GM12878 (cell line): ENCODE results near the gene HNF4A. TPM values are rescaled to one million over a fixed set of nuclear protein-coding genes. Genes with fewer than 3 reads are reported as not detected.
"Not testable (repeated sequence)": the region's sequence is repeated elsewhere in the genome, so short reads cannot be mapped to it uniquely, and the experiment has no call there.

Experiments used
- ATAC-seq: fragments of 200-7000 bp; cut with Tn5 transposase; 3 replicates; pipeline ENCODE4 v1.9.1; 2020; ENCODE audit warnings: mild to moderate bottlenecking, moderate library complexity
- BruUV-seq: library from RNA; stranded (reverse); fragments of 400-500 nt; replicated peaks from 2 replicates; lab custom pipeline; 2021; lab: Mats Ljungman, UMichigan
- CTCF ChIA-PET: fragments of 300-600 bp; sonication (Branson Sonifier 250); formaldehyde crosslinking; extraction: SDS; loops from one replicate; lab custom pipeline; 2021; ENCODE audit warnings: inconsistent platforms; lab: Yijun Ruan, JAX
- POLR2A ChIA-PET: fragments of 350-600 bp; formaldehyde crosslinking; extraction: SDS; loops from one replicate; lab custom pipeline; 2021; ENCODE audit warnings: inconsistent platforms; lab: Charles Lee
- RAD21 ChIA-PET: fragments of 300-600 bp; sonication (Branson Sonifier 250); formaldehyde crosslinking; loops from one replicate; lab custom pipeline; 2023; ENCODE audit warnings: antibody characterized with exemption; ENCODE audit not compliant: unreplicated experiment; lab: Charles Lee
- SMC1A ChIA-PET: fragments of 300-600 bp; sonication (Branson Sonifier 250); formaldehyde crosslinking; loops from one replicate; lab custom pipeline; 2023; ENCODE audit not compliant: unreplicated experiment, uncharacterized antibody; lab: Charles Lee
- DNase-seq: peaks from one replicate; pipeline ENCODE4 v3.0.0-alpha.2; 2011; ENCODE audit warnings: low read depth, low spot score
- FAIRE-seq: peaks from 3 replicates; lab custom pipeline; 2011; peaks lifted over from hg19 to GRCh38; lab: Jason Lieb, UNC
- H2AFZ ChIP-seq: 2 replicates; pipeline ENCODE4 v1.6.0; 2011; ENCODE audit warnings: low read depth, low read length, control low read depth; ENCODE audit not compliant: control insufficient read depth
- H3K27ac ChIP-seq: 2 replicates; pipeline ENCODE4 v1.5.1; 2011; ENCODE audit warnings: control low read depth; ENCODE audit not compliant: control insufficient read depth, insufficient read depth
- H3K27me3 ChIP-seq, 2 experiments: replicated peaks in 1 of 2; 2 replicates each; pipeline versions ENCODE4 v1.6.0 to v1.6.1; 2011; ENCODE audit warnings: low read length in 1 of 2; ENCODE audit not compliant: control insufficient read depth in 2 of 2, insufficient read depth in 2 of 2
- H3K36me3 ChIP-seq, 2 experiments: 2 replicates each; pipeline ENCODE4 v1.5.1; 2011; ENCODE audit warnings: low read length in 1 of 2; ENCODE audit not compliant: control insufficient read depth in 2 of 2, insufficient read depth in 2 of 2
- H3K4me1 ChIP-seq: 2 replicates; pipeline ENCODE4 v1.6.1; 2011; ENCODE audit warnings: mild to moderate bottlenecking, low read length, moderate library complexity, mixed read lengths; ENCODE audit not compliant: control insufficient read depth, insufficient read depth
- H3K4me2 ChIP-seq: 2 replicates; pipeline ENCODE4 v1.6.0; 2011; ENCODE audit warnings: control low read depth; ENCODE audit not compliant: control insufficient read depth, insufficient read depth
- H3K4me3 ChIP-seq: fragments of 200-600 bp; sonication (generic); 2 replicates; pipeline ENCODE4 v1.5.1; 2016
- H3K79me2 ChIP-seq: 2 replicates; pipeline ENCODE4 v1.6.0; 2011; ENCODE audit warnings: low read length; ENCODE audit not compliant: control insufficient read depth, insufficient read depth
- H3K9ac ChIP-seq: 2 replicates; pipeline ENCODE4 v1.8.0; 2011; ENCODE audit warnings: low read length, control low read depth, mixed read lengths; ENCODE audit not compliant: control insufficient read depth, insufficient read depth
- H3K9me3 ChIP-seq: replicated peaks from 3 replicates; pipeline ENCODE4 v1.5.1; 2011; ENCODE audit warnings: mild to moderate bottlenecking, low read length; ENCODE audit not compliant: control insufficient read depth, insufficient read depth
- H4K20me1 ChIP-seq: 2 replicates; pipeline ENCODE4 v1.6.0; 2011; ENCODE audit not compliant: control insufficient read depth, insufficient read depth
- BCL3 ChIP-seq: IDR thresholded peaks from 2 replicates; pipeline ENCODE4 v1.6.1; 2011; ENCODE audit warnings: borderline replicate concordance, low read depth, mild to moderate bottlenecking, moderate library complexity, low read length; ENCODE audit not compliant: insufficient read depth, poor library complexity, severe bottlenecking
- ETV6 ChIP-seq, 2 experiments: fragments of 450-650 bp in 1 of 2; IDR thresholded peaks in 1 of 2; conservative IDR thresholded peaks in 1 of 2; 2 replicates each; pipeline ENCODE4 v1.6.1; 2014; ENCODE audit warnings: antibody characterized with exemption in 1 of 2, borderline replicate concordance in 1 of 2, low read depth in 1 of 2, mild to moderate bottlenecking in 1 of 2, moderate library complexity in 1 of 2
- IRF3 ChIP-seq: fragments of 450-650 bp; IDR thresholded peaks from 2 replicates; pipeline ENCODE4 v1.6.1; 2014; ENCODE audit warnings: mild to moderate bottlenecking
- KDM1A ChIP-seq: fragments of 200-600 bp; sonication (generic); IDR thresholded peaks from 2 replicates; pipeline ENCODE4 v1.6.1; 2016; ENCODE audit warnings: borderline replicate concordance
- RAD21 ChIP-seq: IDR thresholded peaks from 2 replicates; pipeline ENCODE4 v1.6.1; 2011; ENCODE audit warnings: mild to moderate bottlenecking, low read depth, low read length, moderate library complexity; ENCODE audit not compliant: insufficient read depth
- RCOR1 ChIP-seq: conservative IDR thresholded peaks from 2 replicates; pipeline ENCODE4 v1.6.1; 2012; ENCODE audit warnings: low read depth, low read length, improper control_type of control experiment
- RFX5 ChIP-seq: IDR thresholded peaks from 2 replicates; pipeline ENCODE4 v1.6.1; 2011; ENCODE audit warnings: low read depth, low read length, improper control_type of control experiment
- SMARCA5 ChIP-seq: fragments of 450-650 bp; IDR thresholded peaks from 2 replicates; pipeline ENCODE4 v1.6.1; 2017; ENCODE audit warnings: mild to moderate bottlenecking
- SREBF1 ChIP-seq: IDR thresholded peaks from 2 replicates; pipeline ENCODE4 v1.6.1; 2012; ENCODE audit warnings: mild to moderate bottlenecking, low read length
- SREBF2 ChIP-seq: IDR thresholded peaks from 2 replicates; pipeline ENCODE4 v1.6.1; 2012; ENCODE audit warnings: mild to moderate bottlenecking, low read length
- STAT1 ChIP-seq: fragments of 450-650 bp; conservative IDR thresholded peaks from 2 replicates; pipeline ENCODE4 v1.6.1; 2014; ENCODE audit warnings: antibody characterized with exemption, mild to moderate bottlenecking
- ZNF207 ChIP-seq: fragments of 450-650 bp; IDR thresholded peaks from 2 replicates; pipeline ENCODE4 v1.6.1; 2014; ENCODE audit warnings: antibody characterized with exemption, mild to moderate bottlenecking, borderline replicate concordance
- ZNF384 ChIP-seq: IDR thresholded peaks from 2 replicates; pipeline ENCODE4 v1.6.1; 2012; ENCODE audit warnings: low read depth, mild to moderate bottlenecking, low read length, improper control_type of control experiment, borderline replicate concordance
- ZSCAN29 ChIP-seq: fragments of 450-650 bp; IDR thresholded peaks from 2 replicates; pipeline ENCODE4 v1.6.1; 2017; ENCODE audit warnings: mild to moderate bottlenecking, moderate library complexity
- WGBS: methylation state at CpG from one replicate; pipeline ENCODE4 v1.1.6; 2016; ENCODE audit warnings: low lambda C conversion rate; ENCODE audit not compliant: insufficient replicate concordance, insufficient coverage; ENCODE audit errors: missing lambda C conversion rate; 5-methylcytosine and 5-hydroxymethylcytosine counted together
- in situ Hi-C: fragments of 300-500 bp; cut with MboI; formaldehyde crosslinking; loops from 9 replicates; pipeline ENCODE4 v1.14.3; 2018; ENCODE audit warnings: mixed read lengths
- intact Hi-C: fragments of 100-400 bp; cut with micrococcal nuclease; formaldehyde crosslinking; loops from one replicate; pipeline ENCODE4 v1.14.2; 2022; ENCODE audit not compliant: unreplicated experiment
- polyA plus RNA-seq, 11 experiments: library from polyadenylated mRNA; depleted of rRNA in 4 of 11; unstranded in 6 of 11; stranded (reverse) in 5 of 11; fragments of >200 nt; fragmentation: Nextera tagmentation in 4 of 11; fragmentation: Illumina TruSeq in 1 of 11; extraction: Ambion mirVana in 4 of 11; extraction: Trizol in 1 of 11; gene quantifications; 1 replicate in 1 of 11; 2 replicates in 10 of 11; pipeline versions ENCODE4 v1.2.1 to v1.2.3, GENCODE V29; 2011 to 2016; ENCODE audit warnings: inconsistent platforms in 2 of 11, missing spikeins in 2 of 11, low read depth in 1 of 11
- total RNA-seq, 4 experiments: library from RNA; depleted of rRNA in 3 of 4; stranded (reverse); fragments of >200 nt in 3 of 4; fragmentation: Illumina TruSeq in 1 of 4; extraction: Trizol in 1 of 4; gene quantifications; 2 replicates each; pipeline versions ENCODE4 v1.2.1 to v1.2.3, GENCODE V29; 2013 to 2021
- TF ChIP-seq, protein P1 (sequence below): IDR thresholded peaks from 2 replicates; pipeline ENCODE4 v1.6.1; 2012; ENCODE audit warnings: low read depth, low read length, improper control_type of control experiment

Gene HNF4A
- total and polyA plus RNA-seq, 10 of the 15 experiments (the other 5 are each of a cell fraction or from before 2014, with no cell fraction given), result 0.21 TPM; not detected in 9

GRCh38 chr20:44345941-44346340, 9.6 kb upstream of the HNF4A start:
- H3K4me1 ChIP-seq, RAD21 ChIA-PET, ATAC-seq, POLR2A ChIA-PET, H3K27ac ChIP-seq, in situ Hi-C loops, DNase-seq, FAIRE-seq, H3K79me2 ChIP-seq, BruUV-seq, H4K20me1 ChIP-seq, SMC1A ChIA-PET, H3K27me3 ChIP-seq, intact Hi-C loops, H3K4me2 ChIP-seq, H3K9ac ChIP-seq, H3K36me3 ChIP-seq, H3K9me3 ChIP-seq, H2AFZ ChIP-seq, H3K4me3 ChIP-seq: not testable (repeated sequence)
- CTCF ChIA-PET, result interaction anchor here (0.6 kb wide), 1 partner anchor 132 kb away, joined by 3 read pairs; no protein-coding TSS in a partner anchor
- WGBS, result 48% methylated on average over 10 of the region's 10 CpGs

DNA sequence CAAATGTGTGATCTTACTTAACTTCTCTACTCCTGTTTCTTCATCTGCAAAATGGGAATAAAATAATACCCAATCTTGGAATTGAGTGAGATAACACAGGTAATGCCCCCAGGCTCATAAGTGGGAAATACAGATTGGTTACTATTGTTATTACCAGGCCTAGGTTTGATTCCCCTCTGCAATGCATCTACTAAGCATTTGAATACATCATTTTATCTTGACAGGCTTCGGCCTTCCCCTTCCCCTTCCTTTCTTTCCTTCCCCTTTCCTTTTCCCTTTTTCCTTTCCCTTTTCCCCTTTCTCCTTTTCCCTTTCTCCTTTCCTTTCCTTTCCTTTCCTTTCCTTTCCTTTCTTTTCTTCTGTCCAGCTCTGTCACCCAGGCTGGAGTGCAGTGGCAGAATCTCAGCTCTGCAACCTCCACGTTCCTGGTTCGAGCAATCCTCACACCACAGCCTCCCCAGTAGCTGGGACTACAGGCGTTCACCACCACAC, 7.3 kb upstream of the HNF4A start:
- 16% methylated on average over 4 of the region's 4 CpGs for WGBS
- H3K4me1 ChIP-seq, result peaks cover 5% of the 10 kb centered on the region; the same call in 1 of the 2 replicates
- H3K79me2 ChIP-seq, result no peaks in the 10 kb centered on the region
- no TSS peak for BruUV-seq
- no peak overlapping the region for H3K4me2 ChIP-seq
- H3K27ac ChIP-seq, result no peak overlapping the region
- SMC1A ChIA-PET, result interaction anchor here (0.7 kb wide), 1 partner anchor 10 kb away, joined by 4 read pairs; no protein-coding TSS in a partner anchor
- POLR2A ChIA-PET, result no interaction called here
- H3K9ac ChIP-seq, result no peak overlapping the region
- no peaks in the 10 kb centered on the region for H3K9me3 ChIP-seq
- CTCF ChIA-PET, result no interaction called here
- no peak overlapping the region for H3K4me3 ChIP-seq
- RAD21 ChIA-PET, result no interaction called here
- in situ Hi-C loops (no loop called here), intact Hi-C loops (no loop called here)
- no peak for DNase-seq
- ATAC-seq, result no peak
- H3K27me3 ChIP-seq, result no peaks in the 10 kb centered on the region
- H3K36me3 ChIP-seq, result no peaks in the 10 kb centered on the region
- FAIRE-seq, result no peak
- H4K20me1 ChIP-seq, result no peaks in the 10 kb centered on the region
- no peak overlapping the region for H2AFZ ChIP-seq
- TF ChIP-seq ETV6 (conservative IDR thresholded peaks at IDR 0.05 in 1 of 2, IDR thresholded peaks at IDR 0.05 in 1 of 2; ENCODE audit: borderline replicate concordance in 1 of 2, low read depth in 1 of 2) (no peak), RAD21 (no peak), ZNF207 (no peak), IRF3 (no peak), BCL3 (no peak), ZSCAN29 (no peak), SMARCA5 (no peak), KDM1A (no peak), RCOR1 (no peak), SREBF2 (no peak), STAT1 (no peak), RFX5 (no peak), ZNF384 (no peak), SREBF1 (no peak)
- TF ChIP-seq, protein P1, sequence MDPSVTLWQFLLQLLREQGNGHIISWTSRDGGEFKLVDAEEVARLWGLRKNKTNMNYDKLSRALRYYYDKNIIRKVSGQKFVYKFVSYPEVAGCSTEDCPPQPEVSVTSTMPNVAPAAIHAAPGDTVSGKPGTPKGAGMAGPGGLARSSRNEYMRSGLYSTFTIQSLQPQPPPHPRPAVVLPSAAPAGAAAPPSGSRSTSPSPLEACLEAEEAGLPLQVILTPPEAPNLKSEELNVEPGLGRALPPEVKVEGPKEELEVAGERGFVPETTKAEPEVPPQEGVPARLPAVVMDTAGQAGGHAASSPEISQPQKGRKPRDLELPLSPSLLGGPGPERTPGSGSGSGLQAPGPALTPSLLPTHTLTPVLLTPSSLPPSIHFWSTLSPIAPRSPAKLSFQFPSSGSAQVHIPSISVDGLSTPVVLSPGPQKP, result no peak
